Sigmoid colon (tissue), 7 donors: ENCODE measurements around the gene PIWIL4. TPM values are rescaled to one million over a fixed set of nuclear protein-coding genes. Genes with fewer than 3 reads are reported as not detected.

Experiments
- DNase-seq: peaks from one replicate; pipeline ENCODE4 v3.0.0-alpha.2; 2019
- H3K27ac ChIP-seq, 4 donors: fragments of 200-600 bp; sonication (generic); one replicate each; pipeline ENCODE4 v1.5.1; 2016 to 2019; ENCODE audit warnings: mild to moderate bottlenecking in 1 of 4
- H3K27me3 ChIP-seq, 3 donors: fragments of 200-600 bp; sonication (generic); one replicate each; pipeline ENCODE4 v1.5.1; 2019; ENCODE audit warnings: mild to moderate bottlenecking in 1 of 3
- H3K36me3 ChIP-seq, 4 donors: fragments of 200-600 bp; sonication (generic); one replicate each; pipeline ENCODE4 v1.5.1; 2016 to 2019
- H3K4me1 ChIP-seq, 4 donors: fragments of 200-600 bp; sonication (generic); one replicate each; pipeline ENCODE4 v1.5.1; 2017 to 2019
- H3K4me3 ChIP-seq, 4 donors: fragments of 200-600 bp; sonication (generic); one replicate each; pipeline ENCODE4 v1.5.1; 2017 to 2019; ENCODE audit warnings: mild to moderate bottlenecking in 2 of 4, moderate library complexity in 1 of 4
- H3K9me3 ChIP-seq, 4 donors: fragments of 200-600 bp in 3 of 4; sonication (generic) in 3 of 4; one replicate each; pipeline versions ENCODE4 v1.5.1 to v1.6.1; 2013 to 2019
- EP300 ChIP-seq, 4 donors: sonication (generic); formaldehyde crosslinking; IDR thresholded peaks; one replicate each; pipeline ENCODE4 v1.6.1; 2017; ENCODE audit warnings: antibody characterized with exemption in 4 of 4
- POLR2A ChIP-seq, 2 donors: fragments of 450-650 bp; IDR thresholded peaks; one replicate each; pipeline ENCODE4 v1.6.1; 2016; ENCODE audit warnings: antibody characterized with exemption in 2 of 2, mild to moderate bottlenecking in 2 of 2, moderate library complexity in 2 of 2
- POLR2AphosphoS5 ChIP-seq, 4 donors: sonication (generic); formaldehyde crosslinking; IDR thresholded peaks; one replicate each; pipeline ENCODE4 v1.6.1; 2017; ENCODE audit warnings: antibody characterized with exemption in 4 of 4
- WGBS, 2 donors: extraction: QIAGEN DNeasy Blood & Tissue Kit; methylation state at CpG; one replicate each; pipeline ENCODE4 v1.1.7; 2013; 5-methylcytosine and 5-hydroxymethylcytosine counted together
- intact Hi-C: fragments of 100-400 bp; cut with DNase I; formaldehyde crosslinking; loops from one replicate; pipeline ENCODE4 v1.15.1; 2023
- polyA plus RNA-seq, 3 donors: library from polyadenylated mRNA; stranded (reverse); fragments of 200-250 nt; gene quantifications; one replicate each; pipeline ENCODE4 v1.2.3, GENCODE V29; 2013
- total RNA-seq, 4 donors: library from RNA; depleted of rRNA; stranded (reverse); fragments of >200 nt; gene quantifications; one replicate each; pipeline ENCODE4 v1.1.0, GENCODE V29; 2016
- TF ChIP-seq, protein P1 (sequence below), 4 experiments: fragments of 450-650 bp in 3 of 4; fragments of 200-600 bp in 1 of 4; IDR thresholded peaks; one replicate each; pipeline ENCODE4 v1.5.1; 2016 to 2019; ENCODE audit warnings: antibody characterized with exemption in 4 of 4, mild to moderate bottlenecking in 3 of 4, moderate library complexity in 2 of 4
- donor health status: healthy with polysubstance abuse.
- donor health status: Bipolar disorder and iron deficiency.
- donor health status: healthy.

PIWIL4 gene
- total and polyA plus RNA-seq, 7 donors: 3.5 to 8.1 (median 4.3) TPM

DNA sequence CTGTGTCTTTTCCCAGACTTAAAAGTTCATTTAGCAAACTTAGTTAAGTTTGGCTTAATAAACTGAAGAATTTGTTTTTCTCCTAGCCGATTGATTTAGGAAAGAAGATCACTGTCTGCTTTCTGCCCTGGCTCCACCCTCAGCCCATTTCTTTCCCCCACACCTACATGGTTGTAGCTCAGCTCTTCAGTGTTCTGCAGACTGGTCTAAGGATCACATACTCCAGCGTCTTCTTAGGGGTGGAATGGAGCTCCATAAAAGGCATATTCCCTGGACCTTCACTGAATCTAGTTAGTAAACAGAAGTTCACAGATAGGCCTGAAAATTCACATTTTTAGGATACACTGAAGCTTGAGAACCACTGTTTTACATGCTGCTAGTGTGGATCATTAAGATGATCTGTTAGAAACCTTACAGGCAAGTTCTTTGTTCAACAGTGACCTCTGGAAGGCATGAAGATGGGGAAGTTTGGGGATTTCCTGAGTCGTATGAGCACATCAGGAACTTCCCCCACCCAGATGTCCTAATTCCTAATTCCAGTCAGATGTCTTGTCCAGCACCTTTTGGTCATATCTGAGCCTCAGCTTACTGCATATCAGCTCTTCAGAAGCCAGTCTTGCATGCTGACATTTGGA is 16.8 kb downstream of the PIWIL4 start:
- Histone ChIP-seq H3K36me3 (peaks cover 0 to 6% (median under 1%) of the 10 kb centered on the region in 4 donors), H3K4me3 (no peak overlapping the region), H3K4me1 (no peaks in the 10 kb centered on the region), H3K9me3 (no peaks in the 10 kb centered on the region), H3K27ac (no peak overlapping the region), H3K27me3 (no peaks in the 10 kb centered on the region)
- no peak for DNase-seq
- whole genome bisulfite sequencing, 2 donors: 71 to 77% methylated on average over 3 of the region's 3 CpGs
- TF ChIP-seq POLR2A (IDR thresholded peaks at IDR 0.05): no peak
- TF ChIP-seq, protein P1, sequence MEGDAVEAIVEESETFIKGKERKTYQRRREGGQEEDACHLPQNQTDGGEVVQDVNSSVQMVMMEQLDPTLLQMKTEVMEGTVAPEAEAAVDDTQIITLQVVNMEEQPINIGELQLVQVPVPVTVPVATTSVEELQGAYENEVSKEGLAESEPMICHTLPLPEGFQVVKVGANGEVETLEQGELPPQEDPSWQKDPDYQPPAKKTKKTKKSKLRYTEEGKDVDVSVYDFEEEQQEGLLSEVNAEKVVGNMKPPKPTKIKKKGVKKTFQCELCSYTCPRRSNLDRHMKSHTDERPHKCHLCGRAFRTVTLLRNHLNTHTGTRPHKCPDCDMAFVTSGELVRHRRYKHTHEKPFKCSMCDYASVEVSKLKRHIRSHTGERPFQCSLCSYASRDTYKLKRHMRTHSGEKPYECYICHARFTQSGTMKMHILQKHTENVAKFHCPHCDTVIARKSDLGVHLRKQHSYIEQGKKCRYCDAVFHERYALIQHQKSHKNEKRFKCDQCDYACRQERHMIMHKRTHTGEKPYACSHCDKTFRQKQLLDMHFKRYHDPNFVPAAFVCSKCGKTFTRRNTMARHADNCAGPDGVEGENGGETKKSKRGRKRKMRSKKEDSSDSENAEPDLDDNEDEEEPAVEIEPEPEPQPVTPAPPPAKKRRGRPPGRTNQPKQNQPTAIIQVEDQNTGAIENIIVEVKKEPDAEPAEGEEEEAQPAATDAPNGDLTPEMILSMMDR (IDR thresholded peaks at IDR 0.05): no peak
- TF ChIP-seq POLR2AphosphoS5 (IDR thresholded peaks at IDR 0.05): no peak
- no peak for TF ChIP-seq EP300 (IDR thresholded peaks at IDR 0.05)
- intact Hi-C loops: no loop called here

GRCh38 chr11:94584978-94585377 is 17.8 kb downstream of the PIWIL4 start:
- Histone ChIP-seq H3K27ac (no peak overlapping the region), H3K36me3 (peaks cover 0 to 15% (median 3%) of the 10 kb centered on the region in 4 donors), H3K4me3 (no peak overlapping the region), H3K9me3 (no peaks in the 10 kb centered on the region), H3K4me1 (no peaks in the 10 kb centered on the region), H3K27me3 (no peaks in the 10 kb centered on the region)
- DNase-seq: no peak
- intact Hi-C loops: no loop called here
- TF ChIP-seq EP300 (IDR thresholded peaks at IDR 0.05) (no peak), POLR2A (IDR thresholded peaks at IDR 0.05) (no peak), POLR2AphosphoS5 (IDR thresholded peaks at IDR 0.05) (no peak)
- TF ChIP-seq, protein P1 (IDR thresholded peaks at IDR 0.05): no peak
- 95 to 96% methylated on average over 5 of the region's 5 CpGs for WGBS, 2 donors

DNA sequence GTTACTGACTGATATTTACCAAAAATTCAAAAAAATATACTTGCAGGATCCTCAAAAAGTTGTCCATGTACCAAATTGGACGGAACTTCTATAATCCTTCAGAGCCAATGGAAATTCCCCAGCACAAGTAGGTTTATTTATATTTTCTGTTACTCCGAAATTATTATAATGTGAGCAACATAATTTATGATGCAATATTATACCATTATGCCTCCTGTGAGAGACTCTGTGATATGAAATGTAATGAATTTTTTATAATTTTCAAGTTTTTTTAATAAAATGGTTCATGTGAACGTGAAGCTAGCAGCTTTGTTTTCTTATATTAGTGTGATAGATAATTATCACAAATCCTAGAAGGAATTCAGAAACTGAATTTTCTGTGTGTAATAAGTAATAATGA is 18.2 kb downstream of the PIWIL4 start:
- H3K4me3 ChIP-seq: no peak overlapping the region
- intact Hi-C loops: no loop called here
- no peaks in the 10 kb centered on the region for H3K27me3 ChIP-seq
- H3K4me1 ChIP-seq: no peaks in the 10 kb centered on the region
- peak overlapping the region in 1 of 4 donors; percentile 24 for H3K27ac ChIP-seq
- TF ChIP-seq EP300 (IDR thresholded peaks at IDR 0.05): no peak
- TF ChIP-seq POLR2AphosphoS5 (IDR thresholded peaks at IDR 0.05): no peak
- no peak for TF ChIP-seq POLR2A (IDR thresholded peaks at IDR 0.05)
- TF ChIP-seq, protein P1 (IDR thresholded peaks at IDR 0.05): no peak
- H3K9me3 ChIP-seq: no peaks in the 10 kb centered on the region
- WGBS, 2 donors: 89 to 90% methylated on average over 3 of the region's 3 CpGs
- DNase-seq: no peak
- peaks cover 0 to 15% (median 3%) of the 10 kb centered on the region in 4 donors for H3K36me3 ChIP-seq

- Histone ChIP-seq H3K27ac (peak overlapping the region in 1 of 4 donors; percentile 24), H3K27me3 (no peaks in the 10 kb centered on the region), H3K4me3 (no peak overlapping the region), H3K9me3 (no peaks in the 10 kb centered on the region), H3K36me3 (peaks cover 0 to 15% (median 3%) of the 10 kb centered on the region in 4 donors), H3K4me1 (no peaks in the 10 kb centered on the region)
- no peak for DNase-seq
- WGBS, 2 donors: 81 to 86% methylated on average over 5 of the region's 5 CpGs
- no peak for TF ChIP-seq EP300 (IDR thresholded peaks at IDR 0.05)
- TF ChIP-seq POLR2A (IDR thresholded peaks at IDR 0.05): no peak
- TF ChIP-seq, protein P1 (IDR thresholded peaks at IDR 0.05): no peak
- no peak for TF ChIP-seq POLR2AphosphoS5 (IDR thresholded peaks at IDR 0.05)
- intact Hi-C loops: no loop called here
Measured at GRCh38 chr11:94586546-94586945, 19.4 kb downstream of the PIWIL4 start.

DNA sequence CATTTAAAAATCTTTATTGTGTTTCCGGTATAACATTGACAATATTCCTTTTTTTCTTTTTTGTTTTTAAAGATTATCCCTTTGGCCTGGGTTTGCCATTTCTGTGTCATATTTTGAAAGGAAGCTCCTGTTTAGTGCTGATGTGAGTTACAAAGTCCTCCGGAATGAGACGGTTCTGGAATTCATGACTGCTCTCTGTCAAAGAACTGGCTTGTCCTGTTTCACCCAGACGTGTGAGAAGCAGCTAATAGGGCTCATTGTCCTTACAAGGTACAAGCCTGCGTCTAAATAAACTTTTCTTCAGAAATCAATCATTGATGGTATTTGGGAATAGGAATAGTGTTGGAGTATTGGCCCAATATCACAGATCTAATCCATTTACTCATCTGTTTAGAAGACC is 19.8 kb downstream of the PIWIL4 start:
- DNase-seq: no peak
- Histone ChIP-seq H3K9me3 (no peaks in the 10 kb centered on the region), H3K27ac (peak overlapping the region in 1 of 4 donors; percentile 24), H3K27me3 (no peaks in the 10 kb centered on the region), H3K36me3 (peaks cover 0 to 15% (median 3%) of the 10 kb centered on the region in 4 donors), H3K4me1 (no peaks in the 10 kb centered on the region), H3K4me3 (no peak overlapping the region)
- intact Hi-C loops: no loop called here
- TF ChIP-seq POLR2A (IDR thresholded peaks at IDR 0.05) (no peak), EP300 (IDR thresholded peaks at IDR 0.05) (no peak), POLR2AphosphoS5 (IDR thresholded peaks at IDR 0.05) (no peak)
- TF ChIP-seq, protein P1 (IDR thresholded peaks at IDR 0.05): no peak
- WGBS, 2 donors: 46 to 70% methylated on average over 5 of the region's 5 CpGs
